Measurements from ENCODE around the gene ABR. TPM values are rescaled to one million over a fixed set of nuclear protein-coding genes. Genes with fewer than 3 reads are reported as not detected.
"Not testable (repeated sequence)": the region's sequence is repeated elsewhere in the genome, so short reads cannot be mapped to it uniquely, and the experiment has no call there.

Gene ABR
- total RNA-seq, 2 experiments from 2014 or later: 32.1 to 33.4 TPM

DNA sequence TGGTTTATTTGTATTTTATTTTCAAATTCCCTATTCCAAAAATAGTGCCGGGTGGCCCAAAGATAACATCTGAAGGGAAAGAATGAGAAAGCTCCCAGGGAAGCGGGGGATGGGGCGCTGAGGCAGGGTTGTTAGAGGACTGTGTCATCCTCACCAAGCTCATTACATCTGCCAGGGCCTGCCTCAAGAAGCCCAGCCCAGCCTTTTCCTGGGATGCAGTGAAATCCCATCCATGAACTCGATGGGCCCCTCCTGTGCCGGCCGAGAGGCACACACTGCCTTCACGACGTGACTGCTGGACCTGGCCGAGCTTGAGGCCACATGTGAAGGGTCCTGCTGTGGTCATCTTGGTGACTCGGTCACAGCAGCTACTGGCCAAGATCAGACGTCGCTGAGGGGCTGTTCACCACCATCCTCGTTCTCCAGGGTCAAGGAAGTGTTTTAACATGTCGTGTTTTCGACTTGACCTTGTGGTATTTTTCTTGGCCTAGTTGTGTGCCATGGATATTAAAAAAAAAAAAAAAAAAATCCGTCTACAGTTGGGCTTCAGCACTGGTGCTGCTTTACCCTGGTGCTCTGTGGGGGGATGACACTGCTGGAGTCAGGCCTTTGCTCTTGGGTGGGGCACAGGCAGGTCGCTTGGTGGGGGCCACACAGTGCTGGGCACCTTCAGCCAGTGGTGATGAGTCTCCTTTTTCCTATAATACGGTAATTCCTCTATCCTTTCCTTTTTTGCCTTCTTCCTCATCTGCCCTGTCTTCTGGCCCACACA is 178.0 kb downstream of the ABR start:
- Mint-ChIP-seq H3K9me3 (no peaks in the 10 kb centered on the region), H3K4me3 (no peak overlapping the region), H3K27ac (peak overlapping the region; percentile 66), H3K27me3 (ENCODE audit: low read depth) (no peaks in the 10 kb centered on the region), H3K4me1 (ENCODE audit: low read depth) (peaks cover 33% of the 10 kb centered on the region), H3K36me3 (ENCODE audit: low read depth) (peaks cover 26% of the 10 kb centered on the region)
- CTCF ChIA-PET: no interaction called here
- DNase-seq: no peak
- intact Hi-C loops (cut with micrococcal nuclease): no loop called here

- Mint-ChIP-seq H3K36me3 (ENCODE audit: low read depth) (peaks cover 26% of the 10 kb centered on the region), H3K4me3 (no peak overlapping the region), H3K9me3 (no peaks in the 10 kb centered on the region), H3K4me1 (ENCODE audit: low read depth) (peaks cover 34% of the 10 kb centered on the region), H3K27ac (peak overlapping the region; percentile 53), H3K27me3 (ENCODE audit: low read depth) (no peaks in the 10 kb centered on the region)
- CTCF ChIA-PET: interaction anchor here (0.5 to 1.9 kb wide), 2 partner anchors 20 to 25 kb away, joined by 5 to 9 read pairs; no protein-coding TSS in a partner anchor
- intact Hi-C loops (cut with micrococcal nuclease): no loop called here
- no peak for DNase-seq
Measured at GRCh38 chr17:1000597-1001461, 179.0 kb downstream of the ABR start.

GRCh38 chr17:998111-998510 is 181.7 kb downstream of the ABR start:
- H3K36me3 Mint-ChIP-seq (ENCODE audit: low read depth): peaks cover 27% of the 10 kb centered on the region
- peak overlapping the region; percentile 90 for H3K4me3 Mint-ChIP-seq
- intact Hi-C loops (cut with micrococcal nuclease): loop anchor here (2.0 to 5.0 kb wide), 2 partner anchors 59 to 109 kb away; no protein-coding TSS in a partner anchor
- DNase-seq: no peak
- CTCF ChIA-PET: interaction anchor here (2.0 to 2.7 kb wide), 2 partner anchors 18 to 199 kb away, joined by 4 to 13 read pairs; partner anchors contain the start of gene NXN
- peaks cover 26% of the 10 kb centered on the region for H3K4me1 Mint-ChIP-seq (ENCODE audit: low read depth)
- H3K27ac Mint-ChIP-seq: no peak overlapping the region
- no peaks in the 10 kb centered on the region for H3K27me3 Mint-ChIP-seq (ENCODE audit: low read depth)
- peaks cover 14% of the 10 kb centered on the region for H3K9me3 Mint-ChIP-seq

DNA sequence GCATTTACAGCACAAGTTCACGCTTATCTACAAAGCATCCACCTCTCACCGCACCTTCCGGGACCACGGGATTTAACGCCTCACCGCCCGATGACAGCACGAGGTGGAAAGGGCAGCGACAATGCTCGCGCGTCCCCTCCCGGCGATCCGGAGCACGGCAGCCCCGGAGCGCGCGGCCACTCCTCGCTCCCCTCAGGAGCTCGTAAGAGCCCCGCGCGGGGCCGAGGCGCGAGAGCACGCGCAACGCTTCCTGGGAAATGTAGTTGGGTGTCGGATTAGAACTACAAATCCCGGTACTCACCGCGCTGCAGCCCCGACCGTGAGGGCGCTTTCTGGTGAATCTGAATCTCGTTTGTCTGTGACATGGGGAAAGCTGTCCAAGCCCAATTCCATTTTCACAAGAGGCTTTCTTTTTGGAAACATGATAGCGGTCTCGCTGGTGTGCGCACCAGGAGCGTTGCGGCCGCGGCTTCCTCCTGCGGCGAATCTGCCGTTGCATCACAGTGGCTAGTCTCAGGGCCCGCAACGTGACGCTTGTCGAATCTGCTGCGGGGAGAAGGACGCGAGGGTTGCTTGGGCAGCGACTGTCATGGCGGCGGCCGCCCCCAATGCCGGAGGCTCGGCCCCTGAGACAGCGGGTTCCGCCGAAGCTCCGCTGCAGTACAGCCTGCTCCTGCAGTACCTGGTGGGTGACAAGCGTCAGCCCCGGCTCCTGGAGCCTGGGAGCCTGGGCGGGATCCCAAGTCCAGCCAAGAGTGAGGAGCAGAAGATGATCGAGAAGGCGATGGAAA is 183.0 kb downstream of the ABR start, which contains the start of gene TIMM22:
Gene TIMM22, plus strand, starts transcription at position 576 of the 791 bp plus-strand sequence. Its CDS starts 14 bp downstream, at position 590.
- Mint-ChIP-seq H3K9me3 (peaks cover 15% of the 10 kb centered on the region), H3K27ac (peak within 1 kb of the TSS; percentile 96), H3K36me3 (ENCODE audit: low read depth) (peaks cover 22% of the 10 kb centered on the region), H3K27me3 (ENCODE audit: low read depth) (no peaks in the 10 kb centered on the region), H3K4me1 (ENCODE audit: low read depth) (peaks cover 26% of the 10 kb centered on the region), H3K4me3 (peak within 1 kb of the TSS; percentile 90)
- peak; percentile 95 for DNase-seq
- intact Hi-C loops (cut with micrococcal nuclease): loop anchor here (1.0 to 5.0 kb wide), 7 partner anchors 16 to 586 kb away; partner anchors contain the start of genes GLOD4, MRM3 and VPS53
- CTCF ChIA-PET: interaction anchor here (0.6 to 2.7 kb wide), 14 partner anchors 11 to 215 kb away, joined by 3 to 13 read pairs (median 4); partner anchors contain the start of genes GLOD4, MRM3 and NXN

GRCh38 chr17:995324-995723 is 184.5 kb downstream of the ABR start:
- not testable (repeated sequence) for H3K27ac Mint-ChIP-seq; DNase-seq; H3K4me3 Mint-ChIP-seq; H3K27me3 Mint-ChIP-seq (ENCODE audit: low read depth)
- intact Hi-C loops (cut with micrococcal nuclease): loop anchor here (5.0 kb wide), 1 partner anchor 112 kb away; no protein-coding TSS in a partner anchor
- Mint-ChIP-seq H3K36me3 (ENCODE audit: low read depth) (peaks cover 10% of the 10 kb centered on the region), H3K9me3 (peaks cover 15% of the 10 kb centered on the region), H3K4me1 (ENCODE audit: low read depth) (peaks cover 22% of the 10 kb centered on the region)
- CTCF ChIA-PET: interaction anchor here (2.7 kb wide), 1 partner anchor 15 kb away, joined by 13 read pairs; the partner anchor contains the start of gene NXN

DNA sequence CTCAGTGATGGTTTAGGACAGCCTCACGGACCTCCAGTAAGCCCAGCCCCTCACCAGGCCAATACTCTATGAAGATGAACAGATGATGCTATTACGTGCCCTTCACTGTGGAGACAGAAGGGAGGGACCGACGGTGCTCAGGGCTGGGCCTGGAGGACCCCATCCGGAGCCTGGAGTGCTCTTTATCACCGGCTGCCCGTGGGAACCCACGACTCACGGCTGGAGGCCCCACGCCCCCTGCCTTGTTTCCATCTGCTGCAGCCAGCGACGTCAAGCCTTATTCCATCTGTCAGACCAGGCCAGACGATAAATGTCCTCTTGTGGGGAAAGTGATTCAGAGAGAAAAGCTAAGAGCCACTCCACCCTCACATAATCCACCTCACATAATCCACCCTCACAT is 186.8 kb downstream of the ABR start:
- no peak for DNase-seq
- Mint-ChIP-seq H3K27ac (no peak overlapping the region), H3K4me3 (no peak overlapping the region), H3K4me1 (ENCODE audit: low read depth) (peaks cover 7% of the 10 kb centered on the region), H3K9me3 (peaks cover 15% of the 10 kb centered on the region), H3K27me3 (ENCODE audit: low read depth) (no peaks in the 10 kb centered on the region), H3K36me3 (ENCODE audit: low read depth) (peaks cover 1% of the 10 kb centered on the region)
- intact Hi-C loops (cut with micrococcal nuclease): no loop called here
- CTCF ChIA-PET: interaction anchor here (0.7 kb wide), 1 partner anchor 12 kb away, joined by 4 read pairs; no protein-coding TSS in a partner anchor

DNA sequence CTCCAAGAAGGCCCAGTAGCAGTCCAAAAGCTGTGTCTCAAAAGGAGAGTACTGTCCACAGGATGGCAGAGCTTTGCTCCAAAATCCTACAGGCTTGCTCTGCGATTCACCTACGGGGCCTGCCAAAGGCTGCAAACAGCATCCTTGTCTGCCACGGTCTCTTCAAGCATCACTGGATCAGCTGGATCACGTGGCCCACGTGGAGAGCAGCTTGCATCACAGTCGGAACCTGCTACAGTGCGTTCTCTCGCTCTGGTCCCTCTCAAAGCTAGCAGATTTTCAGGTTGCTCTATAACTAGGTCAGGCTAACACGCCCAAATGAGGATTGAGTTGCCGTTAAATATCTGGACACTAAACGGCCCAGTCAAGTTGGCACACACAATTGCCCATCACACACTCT is 191.2 kb downstream of the ABR start:
- H3K4me1 Mint-ChIP-seq (ENCODE audit: low read depth): no peaks in the 10 kb centered on the region
- DNase-seq: no peak

DNA sequence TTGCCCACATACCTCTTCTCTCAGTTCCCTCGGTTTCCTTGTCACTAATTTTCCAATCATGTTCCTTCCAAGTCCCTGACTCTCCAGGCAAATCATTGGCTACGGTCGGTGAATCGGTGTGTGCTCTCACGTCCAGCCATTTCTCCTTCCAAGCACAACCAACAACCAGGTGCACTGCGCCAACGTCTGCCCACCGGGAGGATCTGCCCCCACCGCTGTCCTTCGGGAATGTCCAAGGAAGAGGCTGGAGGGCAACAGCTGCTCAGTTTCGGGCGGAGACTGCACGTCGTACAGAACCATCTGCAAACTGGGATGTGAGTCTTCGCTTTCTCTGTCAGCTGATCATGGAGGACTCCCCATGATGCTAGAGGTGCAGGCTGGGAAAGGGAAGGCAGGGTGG is 191.8 kb downstream of the ABR start:
- Mint-ChIP-seq H3K9me3 (no peaks in the 10 kb centered on the region), H3K4me1 (ENCODE audit: low read depth) (no peaks in the 10 kb centered on the region), H3K36me3 (ENCODE audit: low read depth) (no peaks in the 10 kb centered on the region), H3K4me3 (no peak overlapping the region), H3K27ac (no peak overlapping the region), H3K27me3 (ENCODE audit: low read depth) (no peaks in the 10 kb centered on the region)
- no peak for DNase-seq
- intact Hi-C loops (cut with micrococcal nuclease): no loop called here
- CTCF ChIA-PET: no interaction called here

More for the DNA sequence above, 191.2 kb downstream of the ABR start:
- no peaks in the 10 kb centered on the region for H3K27me3 Mint-ChIP-seq (ENCODE audit: low read depth)
- H3K9me3 Mint-ChIP-seq: peaks cover 6% of the 10 kb centered on the region
- intact Hi-C loops (cut with micrococcal nuclease): no loop called here
- CTCF ChIA-PET: no interaction called here
- no peak overlapping the region for H3K4me3 Mint-ChIP-seq
- no peak overlapping the region for H3K27ac Mint-ChIP-seq
- no peaks in the 10 kb centered on the region for H3K36me3 Mint-ChIP-seq (ENCODE audit: low read depth)

- H3K9me3 Mint-ChIP-seq: no peaks in the 10 kb centered on the region
- intact Hi-C loops (cut with micrococcal nuclease): no loop called here
- no peak overlapping the region for H3K27ac Mint-ChIP-seq
- no peaks in the 10 kb centered on the region for H3K4me1 Mint-ChIP-seq (ENCODE audit: low read depth)
- H3K4me3 Mint-ChIP-seq: no peak overlapping the region
- CTCF ChIA-PET: interaction anchor here (2.3 kb wide), 1 partner anchor 10 kb away, joined by 6 read pairs; the partner anchor contains the start of gene TIMM22
- H3K27me3 Mint-ChIP-seq (ENCODE audit: low read depth): no peaks in the 10 kb centered on the region
- H3K36me3 Mint-ChIP-seq (ENCODE audit: low read depth): no peaks in the 10 kb centered on the region
- DNase-seq: no peak
Measured at GRCh38 chr17:986322-986929, 193.4 kb downstream of the ABR start.

DNA sequence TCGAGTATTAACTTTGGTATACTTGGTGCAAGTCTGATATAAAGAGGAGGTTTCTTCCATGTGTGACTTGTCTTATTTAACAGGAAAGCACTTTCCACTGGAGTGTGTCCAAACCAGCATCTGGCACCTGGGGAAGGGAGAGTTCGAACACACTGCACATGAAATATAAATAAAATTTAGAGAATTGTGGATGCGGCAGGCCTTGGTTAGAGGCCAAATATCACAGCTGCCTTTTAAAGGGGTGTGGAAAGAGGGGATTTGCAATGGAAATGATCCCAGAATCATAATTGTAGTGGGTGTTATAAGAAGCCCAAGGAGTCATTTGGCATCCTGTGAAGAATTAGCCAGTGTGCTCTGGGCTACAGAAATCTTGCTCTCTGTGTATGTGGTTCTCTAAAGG is 195.9 kb downstream of the ABR start:
- H3K4me3 Mint-ChIP-seq: no peak overlapping the region
- no peaks in the 10 kb centered on the region for H3K9me3 Mint-ChIP-seq
- H3K27me3 Mint-ChIP-seq (ENCODE audit: low read depth): no peaks in the 10 kb centered on the region
- CTCF ChIA-PET: no interaction called here
- H3K27ac Mint-ChIP-seq: no peak overlapping the region
- intact Hi-C loops (cut with micrococcal nuclease): no loop called here
- no peaks in the 10 kb centered on the region for H3K36me3 Mint-ChIP-seq (ENCODE audit: low read depth)
- H3K4me1 Mint-ChIP-seq (ENCODE audit: low read depth): peaks cover 12% of the 10 kb centered on the region
- DNase-seq: no peak

DNA sequence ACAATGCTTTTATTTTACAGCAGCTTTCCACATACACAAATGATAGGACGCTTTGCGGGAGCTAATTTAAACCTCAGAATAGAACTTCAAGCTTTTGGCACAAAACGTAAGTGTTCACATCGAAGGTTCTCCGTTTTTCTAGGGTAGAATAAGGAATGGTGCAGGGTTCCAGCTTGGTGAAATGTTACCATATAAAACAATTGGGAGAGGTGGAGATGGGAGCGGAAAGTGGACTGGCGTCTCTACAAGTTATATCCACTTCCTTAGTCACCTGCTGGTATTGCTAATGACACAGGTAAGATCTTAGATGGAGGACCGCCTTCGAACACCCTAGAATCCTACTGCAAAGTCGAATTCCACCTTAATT is 198.5 kb downstream of the ABR start:
- Mint-ChIP-seq H3K36me3 (ENCODE audit: low read depth) (no peaks in the 10 kb centered on the region), H3K9me3 (no peaks in the 10 kb centered on the region), H3K27ac (no peak overlapping the region), H3K4me1 (ENCODE audit: low read depth) (peaks cover 19% of the 10 kb centered on the region), H3K4me3 (peak overlapping the region; percentile 55), H3K27me3 (ENCODE audit: low read depth) (peaks cover 20% of the 10 kb centered on the region)
- CTCF ChIA-PET: interaction anchor here (0.6 to 2.8 kb wide), 30 partner anchors 9 to 573 kb away, joined by 3 to 23 read pairs (median 4); partner anchors contain the start of genes GLOD4, MRM3 and TIMM22
- intact Hi-C loops (cut with micrococcal nuclease): loop anchor here (1.0 to 2.0 kb wide), 6 partner anchors 16 to 838 kb away; partner anchors contain the start of genes TIMM22 and VPS53
- no peak for DNase-seq
